HepG2 (cell line): ENCODE measurements around the gene CDX4. TPM values are rescaled to one million over a fixed set of nuclear protein-coding genes. Genes with fewer than 3 reads are reported as not detected.

Experiments used
- ATAC-seq: fragments of 200-7000 bp; cut with Tn5 transposase; 3 replicates; pipeline ENCODE4 v1.9.1; 2020; ENCODE audit warnings: mild to moderate bottlenecking, moderate library complexity
- BruUV-seq: library from RNA; stranded (reverse); fragments of 400-500 nt; replicated peaks from 2 replicates; lab custom pipeline; 2021; lab: Mats Ljungman, UMichigan
- CTCF ChIA-PET: fragments of 300-600 bp; formaldehyde crosslinking; extraction: SDS; loops from one replicate; lab custom pipeline; 2021; ENCODE audit warnings: low total read pairs, inconsistent platforms, low intra/inter-chr PET ratio; lab: Yijun Ruan, JAX
- POLR2A ChIA-PET: fragments of 350-600 bp; sonication (Branson Sonifier 250); formaldehyde crosslinking; loops from one replicate; lab custom pipeline; 2020; ENCODE audit warnings: antibody characterized with exemption, inconsistent platforms; lab: Yijun Ruan, JAX
- DNase-seq: peaks from one replicate; pipeline ENCODE4 v3.0.0-alpha.2; 2015; ENCODE audit warnings: low spot score
- FAIRE-seq: peaks from 3 replicates; lab custom pipeline; 2011; peaks lifted over from hg19 to GRCh38; lab: Jason Lieb, UNC
- H2AFZ ChIP-seq: one replicate; pipeline ENCODE4 v1.6.1; 2011; ENCODE audit warnings: low read length, inconsistent platforms
- H3K27ac ChIP-seq: fragments of 300-600 bp; 3 replicates; pipeline ENCODE4 v1.8.0; 2011; ENCODE audit warnings: mixed run types, mild to moderate bottlenecking, mixed read lengths, low read length, inconsistent platforms; ENCODE audit not compliant: insufficient read depth; ENCODE audit errors: extremely low read length
- H3K27me3 ChIP-seq, 2 experiments: fragments of 200-600 bp in 1 of 2; 2 replicates in 1 of 2; 3 replicates in 1 of 2; pipeline versions ENCODE4 v1.6.0 to v1.8.0; 2011; ENCODE audit warnings: low read length in 2 of 2, mild to moderate bottlenecking in 2 of 2, moderate library complexity in 2 of 2, inconsistent platforms in 1 of 2; ENCODE audit not compliant: insufficient read depth in 2 of 2, control insufficient read depth in 1 of 2
- H3K36me3 ChIP-seq, 2 experiments: fragments of 200-600 bp in 1 of 2; replicated peaks in 1 of 2; 2 replicates in 1 of 2; 3 replicates in 1 of 2; pipeline versions ENCODE4 v1.5.1 to v1.8.0; 2011; ENCODE audit warnings: low read length in 2 of 2, inconsistent platforms in 1 of 2; ENCODE audit not compliant: insufficient read depth in 2 of 2, control insufficient read depth in 1 of 2
- H3K4me1 ChIP-seq: 2 replicates; pipeline ENCODE4 v1.5.1; 2012; ENCODE audit warnings: low read length, inconsistent platforms; ENCODE audit not compliant: insufficient read depth
- H3K4me2 ChIP-seq: 2 replicates; pipeline ENCODE4 v1.6.0; 2011; ENCODE audit warnings: low read depth, low read length, inconsistent platforms
- H3K4me3 ChIP-seq, 3 experiments: fragments of 200-600 bp in 1 of 3; sonication (generic), shearing (Covaris generic) in 1 of 3; replicated peaks in 1 of 3; 2 replicates each; pipeline ENCODE4 v1.5.1; 2011 to 2016; ENCODE audit warnings: low read length in 3 of 3, inconsistent platforms in 2 of 3, low read depth in 2 of 3, mild to moderate bottlenecking in 2 of 3, control low read depth in 1 of 3, mixed read lengths in 1 of 3; ENCODE audit not compliant: insufficient read depth in 1 of 3
- H3K79me2 ChIP-seq: one replicate; pipeline ENCODE4 v1.6.1; 2011; ENCODE audit warnings: low read length, inconsistent platforms; ENCODE audit not compliant: insufficient read depth
- H3K9ac ChIP-seq: 2 replicates; pipeline ENCODE4 v1.6.0; 2011; ENCODE audit warnings: mild to moderate bottlenecking, low read depth, low read length, inconsistent platforms; ENCODE audit not compliant: insufficient read depth
- H3K9me3 ChIP-seq: 2 replicates; pipeline ENCODE4 v1.5.1; 2012; ENCODE audit warnings: mild to moderate bottlenecking, low read length
- H4K20me1 ChIP-seq: 2 replicates; pipeline ENCODE4 v1.6.0; 2011; ENCODE audit warnings: inconsistent platforms, mild to moderate bottlenecking, low read length, moderate library complexity; ENCODE audit not compliant: insufficient read depth
- CREM ChIP-seq, 2 experiments: sonication (generic) in 1 of 2; formaldehyde crosslinking in 1 of 2; IDR thresholded peaks; 2 replicates each; pipeline versions ENCODE4 v1.4.0 to v1.6.1; 2016 to 2020; ENCODE audit warnings: antibody characterized with exemption in 1 of 2, mild to moderate bottlenecking in 1 of 2, missing genetic modification reagents in 1 of 2
- FOXO1 ChIP-seq: sonication (generic); formaldehyde crosslinking; IDR thresholded peaks from 2 replicates; pipeline ENCODE4 v1.4.0; 2020; ENCODE audit warnings: missing genetic modification reagents
- HNRNPH1 ChIP-seq: fragments of 200-400 bp; formaldehyde crosslinking; optimal IDR thresholded peaks from 2 replicates; pipeline ENCODE3; 2017; ENCODE audit warnings: mild to moderate bottlenecking, low read depth, low read length
- NCOA1 ChIP-seq: sonication (generic); formaldehyde crosslinking; IDR thresholded peaks from 2 replicates; pipeline ENCODE4 v1.9.0; 2021; ENCODE audit warnings: missing genetic modification reagents
- SKI ChIP-seq: fragments of 450-650 bp; IDR thresholded peaks from one replicate; pipeline ENCODE4 v1.6.1; 2018; ENCODE audit warnings: mild to moderate bottlenecking; ENCODE audit not compliant: partially characterized antibody
- XBP1 ChIP-seq: sonication (generic); formaldehyde crosslinking; IDR thresholded peaks from 2 replicates; pipeline ENCODE4 v1.5.0; 2020; ENCODE audit warnings: missing genetic modification reagents
- ZGPAT ChIP-seq: IDR thresholded peaks from 2 replicates; pipeline ENCODE4 v1.6.1; 2016; ENCODE audit warnings: mild to moderate bottlenecking
- ZNF800 ChIP-seq: sonication (generic); formaldehyde crosslinking; IDR thresholded peaks from 2 replicates; pipeline ENCODE4 v1.4.0; 2020; ENCODE audit warnings: missing genetic modification reagents
- WGBS: methylation state at CpG from one replicate; pipeline ENCODE4 v1.1.6; 2017; ENCODE audit warnings: low lambda C conversion rate; 5-methylcytosine and 5-hydroxymethylcytosine counted together
- in situ Hi-C: cut with HindIII; loops from 2 replicates; pipeline ENCODE4 v1.10.0; 2017; ENCODE audit warnings: low pct_unique_long_range_greater_than_20kb; ENCODE audit not compliant: extremely low pct_ligation_motif_present
- intact Hi-C: fragments of 100-400 bp; cut with micrococcal nuclease; formaldehyde crosslinking; loops from one replicate; pipeline ENCODE4 v1.10.0; 2022; ENCODE audit not compliant: unreplicated experiment
- polyA plus RNA-seq, 8 experiments: library from polyadenylated mRNA; depleted of rRNA in 3 of 8; stranded (reverse) in 7 of 8; unstranded in 1 of 8; fragments of >200 nt; fragmentation: Illumina TruSeq in 4 of 8; extraction: Trizol in 4 of 8; gene quantifications; 2 replicates each; pipeline versions ENCODE4 v1.2.1 to v1.2.3, GENCODE V29; 2011 to 2016; ENCODE audit warnings: low read depth in 4 of 8, missing spikeins in 1 of 8, mixed read lengths in 1 of 8; ENCODE audit not compliant: insufficient read depth in 1 of 8
- total RNA-seq, 5 experiments: library from RNA; depleted of rRNA; stranded (reverse); fragments of >200 nt; fragmentation: Illumina TruSeq; extraction: Trizol; gene quantifications; 2 replicates each; pipeline ENCODE4 v1.2.3, GENCODE V29; 2016; ENCODE audit warnings: low read depth in 1 of 5

The CDX4 gene
- total and polyA plus RNA-seq, 2 of the 13 experiments (the other 11 are each of a cell fraction or from before 2014, with no cell fraction given) = not detected

- no peak overlapping the region for H3K4me3 ChIP-seq
- POLR2A ChIA-PET = no interaction called here
- H3K4me1 ChIP-seq = no peaks in the 10 kb centered on the region
- TF ChIP-seq ZNF800 (CRISPR knock-in tag) (no peak), HNRNPH1 (no peak), FOXO1 (no peak), NCOA1 (no peak), CREM (IDR thresholded peaks at IDR 0.05) (no peak), CREM (CRISPR knock-in tag; IDR thresholded peaks at IDR 0.05) (no peak), ZGPAT (CRISPR knock-in tag) (no peak), SKI (no peak), XBP1 (no peak)
- no peaks in the 10 kb centered on the region for H3K79me2 ChIP-seq
- no peaks in the 10 kb centered on the region for H3K27me3 ChIP-seq
- FAIRE-seq = no peak
- in situ Hi-C loops (no loop called here), intact Hi-C loops (no loop called here)
- H2AFZ ChIP-seq = no peak overlapping the region
- BruUV-seq = no TSS peak
- CTCF ChIA-PET = no interaction called here
- H3K36me3 ChIP-seq = no peaks in the 10 kb centered on the region
- no peaks in the 10 kb centered on the region for H4K20me1 ChIP-seq
- no peaks in the 10 kb centered on the region for H3K9me3 ChIP-seq
- WGBS = 0% methylated on average over 1 of the region's 1 CpG
- H3K9ac ChIP-seq = no peak overlapping the region
- H3K27ac ChIP-seq = no peak overlapping the region
- no peak for ATAC-seq
- H3K4me2 ChIP-seq = no peak overlapping the region
- DNase-seq = no peak
Observed at GRCh38 chrX:73455171-73455570, 8.3 kb downstream of the CDX4 start.
